Neutrophil (primary cell): Measurements from ENCODE around the gene UBE2G2.

Experiments
- H3K27ac ChIP-seq: fragments of 200-600 bp; sonication (generic); 2 replicates; pipeline ENCODE4 v1.5.1; 2016; ENCODE audit warnings: mild to moderate bottlenecking, moderate library complexity
- H3K27me3 ChIP-seq: fragments of 200-600 bp; sonication (generic); 2 replicates; pipeline ENCODE4 v1.6.0; 2016; ENCODE audit warnings: mild to moderate bottlenecking
- H3K36me3 ChIP-seq: fragments of 200-600 bp; sonication (generic); 2 replicates; pipeline ENCODE4 v1.5.1; 2017
- H3K4me1 ChIP-seq, 2 experiments: fragments of 200-600 bp in 1 of 2; sonication (generic) in 1 of 2; 1 replicate in 1 of 2; 2 replicates in 1 of 2; pipeline versions ENCODE4 v1.5.1 to v1.6.1; 2013 to 2016; ENCODE audit warnings: low read depth in 1 of 2, low read length in 1 of 2, mild to moderate bottlenecking in 1 of 2, moderate library complexity in 1 of 2; ENCODE audit not compliant: control insufficient read depth in 1 of 2, insufficient read depth in 1 of 2
- H3K4me3 ChIP-seq, 2 experiments: fragments of 200-600 bp in 1 of 2; sonication (generic) in 1 of 2; 1 replicate in 1 of 2; 2 replicates in 1 of 2; pipeline ENCODE4 v1.5.1; 2013 to 2016; ENCODE audit warnings: low read depth in 1 of 2, low read length in 1 of 2, mild to moderate bottlenecking in 1 of 2, moderate library complexity in 1 of 2
- H3K9me3 ChIP-seq: fragments of 200-600 bp; sonication (generic); 2 replicates; pipeline ENCODE4 v1.5.1; 2016
- TF ChIP-seq, protein P1 (sequence below): fragments of 200-600 bp; sonication (generic); IDR thresholded peaks from 2 replicates; pipeline ENCODE4 v1.5.1; 2016; ENCODE audit warnings: antibody characterized with exemption

Gene UBE2G2

DNA sequence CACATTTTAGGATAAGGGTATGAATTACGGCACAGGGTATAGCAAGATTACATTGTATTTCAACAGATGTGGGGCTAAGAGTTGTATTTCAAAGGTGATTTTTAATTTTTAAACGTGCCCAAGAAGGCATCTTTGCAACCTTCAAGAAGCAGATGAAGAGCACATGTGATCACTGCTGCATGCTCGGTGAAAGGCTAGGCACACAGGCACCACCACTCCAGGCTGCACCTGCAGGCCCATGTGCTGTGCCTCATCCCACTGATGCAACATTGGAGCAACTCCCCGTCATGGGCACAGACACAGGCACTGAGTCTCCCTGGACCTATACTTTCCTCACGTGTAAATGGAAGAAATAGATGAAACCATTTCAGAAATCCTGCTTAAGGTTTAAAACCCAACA lies 23.5 kb downstream of the UBE2G2 start:
- Histone ChIP-seq H3K27ac (no peak overlapping the region), H3K27me3 (no peaks in the 10 kb centered on the region), H3K9me3 (no peaks in the 10 kb centered on the region), H3K36me3 (peaks cover 41% of the 10 kb centered on the region), H3K4me1 (no peaks in the 10 kb centered on the region), H3K4me3 (no peak overlapping the region)
- TF ChIP-seq, protein P1, sequence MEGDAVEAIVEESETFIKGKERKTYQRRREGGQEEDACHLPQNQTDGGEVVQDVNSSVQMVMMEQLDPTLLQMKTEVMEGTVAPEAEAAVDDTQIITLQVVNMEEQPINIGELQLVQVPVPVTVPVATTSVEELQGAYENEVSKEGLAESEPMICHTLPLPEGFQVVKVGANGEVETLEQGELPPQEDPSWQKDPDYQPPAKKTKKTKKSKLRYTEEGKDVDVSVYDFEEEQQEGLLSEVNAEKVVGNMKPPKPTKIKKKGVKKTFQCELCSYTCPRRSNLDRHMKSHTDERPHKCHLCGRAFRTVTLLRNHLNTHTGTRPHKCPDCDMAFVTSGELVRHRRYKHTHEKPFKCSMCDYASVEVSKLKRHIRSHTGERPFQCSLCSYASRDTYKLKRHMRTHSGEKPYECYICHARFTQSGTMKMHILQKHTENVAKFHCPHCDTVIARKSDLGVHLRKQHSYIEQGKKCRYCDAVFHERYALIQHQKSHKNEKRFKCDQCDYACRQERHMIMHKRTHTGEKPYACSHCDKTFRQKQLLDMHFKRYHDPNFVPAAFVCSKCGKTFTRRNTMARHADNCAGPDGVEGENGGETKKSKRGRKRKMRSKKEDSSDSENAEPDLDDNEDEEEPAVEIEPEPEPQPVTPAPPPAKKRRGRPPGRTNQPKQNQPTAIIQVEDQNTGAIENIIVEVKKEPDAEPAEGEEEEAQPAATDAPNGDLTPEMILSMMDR = no peak

DNA sequence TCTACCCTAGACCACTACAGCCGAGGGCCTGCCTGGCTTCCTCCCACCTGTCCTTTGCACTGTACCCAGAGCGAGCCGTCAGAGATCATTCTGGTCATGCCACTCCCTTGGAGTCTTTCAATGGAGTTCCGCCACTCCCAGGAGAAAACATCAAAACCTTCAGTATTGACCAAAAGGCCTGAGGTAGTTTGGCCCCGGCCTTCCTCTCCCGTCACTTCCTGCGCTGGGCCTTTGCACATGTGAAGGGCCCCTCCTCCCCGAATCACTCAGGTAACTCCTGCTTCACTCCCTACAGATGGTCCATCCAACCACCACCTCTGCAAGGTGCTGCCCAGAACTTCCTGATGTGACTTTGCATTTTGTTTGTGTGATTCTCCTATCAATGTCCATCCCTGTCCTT lies 26.6 kb downstream of the UBE2G2 start:
- no peak overlapping the region for H3K4me3 ChIP-seq

DNA sequence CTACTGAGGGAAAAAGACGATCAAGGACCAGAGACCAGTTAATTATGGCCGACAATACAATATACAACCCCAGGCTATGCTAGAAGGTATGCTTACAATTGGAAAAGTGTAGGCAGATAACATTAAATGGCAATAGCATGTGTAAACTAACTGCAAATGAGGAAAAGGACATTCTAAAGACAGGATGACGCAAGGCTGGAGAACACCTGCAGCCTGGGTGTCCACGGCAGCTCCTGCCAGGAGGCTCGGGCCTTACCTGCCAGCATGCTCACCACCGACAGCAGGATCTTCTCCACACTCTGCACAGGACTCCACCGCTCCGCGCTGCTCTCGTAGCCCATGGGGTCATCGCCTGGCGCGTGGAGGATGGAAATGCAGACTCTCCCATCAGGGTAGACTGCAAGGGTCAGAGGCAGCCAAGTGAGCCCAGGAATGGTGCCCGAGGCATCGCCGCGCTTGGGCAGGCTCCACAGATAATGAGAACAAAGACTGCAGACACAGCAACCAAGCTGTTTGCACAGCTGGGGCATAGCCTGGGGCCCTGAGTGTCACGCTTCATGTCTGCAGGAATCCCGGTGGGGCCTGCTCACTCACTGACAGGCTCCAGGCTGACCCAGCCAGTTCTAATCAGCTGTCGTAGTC lies 28.2 kb downstream of the UBE2G2 start:
- peaks cover 66% of the 10 kb centered on the region for H3K36me3 ChIP-seq

More for the DNA sequence above, 26.6 kb downstream of the UBE2G2 start:
- H3K9me3 ChIP-seq = no peaks in the 10 kb centered on the region
- no peaks in the 10 kb centered on the region for H3K4me1 ChIP-seq
- TF ChIP-seq, protein P1 = no peak
- no peaks in the 10 kb centered on the region for H3K27me3 ChIP-seq
- H3K27ac ChIP-seq = no peak overlapping the region
- H3K36me3 ChIP-seq = peaks cover 61% of the 10 kb centered on the region

DNA sequence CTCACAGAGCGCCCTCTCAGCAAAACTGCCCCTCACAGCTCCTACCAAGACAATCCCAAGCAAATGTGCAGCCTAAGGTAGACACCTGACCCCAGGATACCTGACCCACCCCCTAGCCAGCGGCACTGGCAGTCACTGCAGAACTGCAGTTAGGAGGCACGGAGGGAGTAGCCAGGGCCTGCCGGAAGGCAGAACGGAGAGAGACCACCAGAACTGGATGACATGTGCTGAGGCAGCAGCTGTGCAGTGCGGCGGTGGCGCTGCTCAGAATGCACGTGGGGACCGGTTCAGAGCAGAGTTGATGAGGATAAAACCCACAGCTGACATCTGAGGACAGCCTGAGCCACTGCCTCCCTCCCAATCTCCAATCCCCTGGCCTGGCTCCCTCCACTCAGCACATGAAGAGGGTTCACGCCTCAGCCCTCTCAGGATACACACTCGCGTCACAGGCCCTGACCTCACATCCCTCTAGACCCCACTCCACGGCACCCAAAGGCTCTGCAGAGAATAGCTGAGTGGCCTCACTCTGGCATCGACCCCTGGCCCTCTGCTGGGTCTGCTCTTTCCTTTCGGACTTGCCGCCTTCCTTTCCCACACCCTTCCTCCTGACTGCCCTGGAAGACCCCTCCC lies 29.6 kb downstream of the UBE2G2 start:
- Histone ChIP-seq H3K4me3 (no peak overlapping the region), H3K4me1 (no peaks in the 10 kb centered on the region), H3K27ac (no peak overlapping the region), H3K9me3 (no peaks in the 10 kb centered on the region), H3K36me3 (peaks cover 61% of the 10 kb centered on the region), H3K27me3 (no peaks in the 10 kb centered on the region)
- TF ChIP-seq, protein P1 = no peak

More for the DNA sequence above, 28.2 kb downstream of the UBE2G2 start:
- Histone ChIP-seq H3K27ac (no peak overlapping the region), H3K4me3 (no peak overlapping the region), H3K4me1 (no peaks in the 10 kb centered on the region), H3K9me3 (no peaks in the 10 kb centered on the region), H3K27me3 (no peaks in the 10 kb centered on the region)
- TF ChIP-seq, protein P1 = no peak

DNA sequence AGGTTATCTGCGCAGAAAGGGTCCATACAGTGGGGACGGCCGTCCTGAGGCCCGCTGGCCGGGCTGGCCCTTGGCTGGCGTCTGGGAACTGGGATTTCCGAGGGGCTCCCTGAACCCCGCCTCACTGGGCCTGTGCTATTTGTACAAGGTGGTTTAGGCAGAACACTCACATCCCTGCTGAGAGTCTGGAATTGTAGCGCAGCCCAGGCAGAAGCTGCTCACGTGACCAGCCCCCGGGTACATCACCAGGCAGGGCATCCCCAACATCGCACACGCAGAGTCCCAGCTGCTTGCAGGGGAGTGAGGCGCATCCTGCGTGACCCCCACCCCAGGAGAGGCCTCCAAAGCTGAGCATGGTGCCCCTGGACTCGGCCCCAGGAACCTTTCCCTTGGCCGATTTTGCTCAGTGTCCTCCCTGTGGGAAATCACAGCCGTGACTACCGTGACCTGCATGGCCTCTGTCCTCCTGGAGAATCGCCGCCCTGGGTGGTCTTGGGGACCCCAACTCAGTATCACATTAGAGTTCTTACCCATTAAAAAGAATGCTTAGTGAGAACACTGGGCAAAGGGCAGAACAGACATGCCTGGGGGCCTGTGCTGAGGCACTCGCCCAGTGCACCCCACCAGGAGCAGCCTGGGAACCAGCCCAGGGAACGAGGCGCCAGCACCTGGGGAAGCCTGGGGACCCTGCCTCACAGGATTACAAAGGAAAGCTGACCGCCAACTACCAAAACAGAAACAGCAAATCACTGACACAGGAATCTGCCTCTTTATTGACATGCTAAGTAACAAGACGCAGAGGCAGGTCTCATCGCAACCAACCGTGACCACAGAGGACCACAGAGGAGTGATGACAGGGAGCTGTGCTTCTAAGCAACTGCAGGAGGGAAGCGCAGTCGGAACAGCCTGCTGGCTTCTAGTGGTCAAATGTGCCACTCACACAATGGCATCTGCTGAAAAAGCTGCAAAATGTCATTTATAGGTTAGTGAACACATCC lies 33.5 kb downstream of the UBE2G2 start:
- no peak overlapping the region for H3K27ac ChIP-seq
- H3K36me3 ChIP-seq = peaks cover 32% of the 10 kb centered on the region
- no peaks in the 10 kb centered on the region for H3K9me3 ChIP-seq
- no peak overlapping the region for H3K4me3 ChIP-seq
- no peaks in the 10 kb centered on the region for H3K4me1 ChIP-seq
- peaks cover 9% of the 10 kb centered on the region for H3K27me3 ChIP-seq
- TF ChIP-seq, protein P1 = no peak
